ENCODE results near the gene BRD8. TPM values are rescaled to one million over a fixed set of nuclear protein-coding genes. Genes with fewer than 3 reads are reported as not detected.

Gene BRD8
- total and polyA plus RNA-seq, 2 experiments from 2014 or later = 45.8 to 117 TPM

- TF ChIP-seq STAT1 (IDR thresholded peaks at IDR 0.05; ENCODE audit: unreplicated experiment) = no peak
- TF ChIP-seq CREB1 (CRISPR knock-in tag; IDR thresholded peaks at IDR 0.05; ENCODE audit: low read depth) = no peak
- no peak for TF ChIP-seq JUNB (IDR thresholded peaks at IDR 0.05; ENCODE audit: unreplicated experiment)
- TF ChIP-seq ZNF331 (CRISPR knock-in tag; IDR thresholded peaks at IDR 0.05; ENCODE audit: low read depth) = no peak
- TF ChIP-seq EZH2 (IDR thresholded peaks at IDR 0.05; ENCODE audit: low read depth, unreplicated experiment) = no peak
- TF ChIP-seq ETS1 (IDR thresholded peaks at IDR 0.05) = no peak
- TF ChIP-seq EZH2phosphoT487 (IDR thresholded peaks at IDR 0.05; ENCODE audit: unreplicated experiment) = no peak
- no peak for TF ChIP-seq CTCF (conservative IDR thresholded peaks at IDR 0.05; ENCODE audit: low read depth in 2 of 2)
Measured at GRCh38 chr5:138141734-138142133, 36.7 kb downstream of the BRD8 start (continued).

- Histone ChIP-seq H2AFZ (peak overlapping the region; percentile 14; the same call in 1 of the 2 replicates), H3K27me3 (ENCODE audit: insufficient read depth) (no peaks in the 10 kb centered on the region; the same call in 1 of the 2 replicates), H4K20me1 (replicated peaks; ENCODE audit: insufficient read depth) (no peaks in the 10 kb centered on the region), H3K27ac (ENCODE audit: low read depth) (no peak overlapping the region), H3K36me3 (ENCODE audit: insufficient read depth) (no peaks in the 10 kb centered on the region), H3F3A (replicated peaks; ENCODE audit: low read depth) (no peaks in the 10 kb centered on the region), H3K79me2 (replicated peaks; ENCODE audit: insufficient read depth) (no peaks in the 10 kb centered on the region), H3K4me1 (ENCODE audit: insufficient read depth) (peaks cover 3% of the 10 kb centered on the region; the same call in 1 of the 2 replicates), H3K4me2 (no peak overlapping the region), H3K4me3 (no peak overlapping the region), H3K9me2 (ENCODE audit: insufficient read depth) (no peaks in the 10 kb centered on the region)
- Mint-ChIP-seq H3K4me3 (no peak overlapping the region), H3K4me1 (peaks cover 5% of the 10 kb centered on the region; the same call in 2 of the 3 replicates), H3K36me3 (ENCODE audit: low read depth) (no peaks in the 10 kb centered on the region), H3K9me3 (no peaks in the 10 kb centered on the region), H3K27ac (no peak overlapping the region), H3K27me3 (ENCODE audit: insufficient read depth, low read depth, poor library complexity) (peaks cover 2% of the 10 kb centered on the region)
- DNase-seq (ENCODE audit: low spot score) = no peak
- ATAC-seq = no peak
- TF ChIP-seq STAT1 (IDR thresholded peaks at IDR 0.05; ENCODE audit: unreplicated experiment) = no peak
- no peak for TF ChIP-seq EZH2 (IDR thresholded peaks at IDR 0.05; ENCODE audit: low read depth, unreplicated experiment)
- TF ChIP-seq CREB1 (CRISPR knock-in tag; IDR thresholded peaks at IDR 0.05; ENCODE audit: low read depth) = no peak
- TF ChIP-seq ZNF462 (CRISPR knock-in tag; IDR thresholded peaks at IDR 0.05) = no peak
- no peak for TF ChIP-seq ZNF114 (CRISPR knock-in tag; IDR thresholded peaks at IDR 0.05)
- TF ChIP-seq ETS1 (IDR thresholded peaks at IDR 0.05) = no peak
- TF ChIP-seq REST (IDR thresholded peaks at IDR 0.05; ENCODE audit: unreplicated experiment) = no peak
Measured at GRCh38 chr5:138140268-138140667, 38.2 kb downstream of the BRD8 start.
